HG03025 (cell line): Measurements from ENCODE around the gene MRM3.
"Not testable (repeated sequence)": the region's sequence is repeated elsewhere in the genome, so short reads cannot be mapped to it uniquely, and the experiment has no call there.

Source experiments
- ATAC-seq: cut with Tn5 transposase; IDR thresholded peaks from one replicate; pipeline ENCODE4 v1.9.1; 2021; ENCODE audit warnings: mild to moderate bottlenecking, moderate library complexity; ENCODE audit not compliant: unreplicated experiment, low FRiP score

Gene MRM3

DNA sequence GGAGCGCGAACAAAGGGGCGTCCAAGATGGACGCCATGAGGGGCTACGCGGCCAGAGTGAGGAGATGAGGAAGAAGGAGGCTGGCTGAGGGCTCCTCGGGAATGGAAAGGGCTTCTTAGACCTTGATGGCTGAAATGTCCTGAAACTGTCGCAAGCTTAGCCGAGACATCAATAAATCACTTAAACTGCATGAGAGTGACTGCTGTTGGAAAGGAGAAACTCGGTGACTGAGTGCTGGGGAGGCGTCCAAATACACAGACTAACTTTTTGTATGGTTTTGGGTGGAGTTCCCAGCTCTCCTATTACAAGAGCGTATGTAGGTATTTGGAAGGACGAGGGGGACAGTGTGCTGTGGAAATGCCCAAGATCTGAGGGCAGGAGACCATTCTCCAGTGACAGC lies 28.7 kb upstream of the MRM3 start:
- no peak for ATAC-seq

DNA sequence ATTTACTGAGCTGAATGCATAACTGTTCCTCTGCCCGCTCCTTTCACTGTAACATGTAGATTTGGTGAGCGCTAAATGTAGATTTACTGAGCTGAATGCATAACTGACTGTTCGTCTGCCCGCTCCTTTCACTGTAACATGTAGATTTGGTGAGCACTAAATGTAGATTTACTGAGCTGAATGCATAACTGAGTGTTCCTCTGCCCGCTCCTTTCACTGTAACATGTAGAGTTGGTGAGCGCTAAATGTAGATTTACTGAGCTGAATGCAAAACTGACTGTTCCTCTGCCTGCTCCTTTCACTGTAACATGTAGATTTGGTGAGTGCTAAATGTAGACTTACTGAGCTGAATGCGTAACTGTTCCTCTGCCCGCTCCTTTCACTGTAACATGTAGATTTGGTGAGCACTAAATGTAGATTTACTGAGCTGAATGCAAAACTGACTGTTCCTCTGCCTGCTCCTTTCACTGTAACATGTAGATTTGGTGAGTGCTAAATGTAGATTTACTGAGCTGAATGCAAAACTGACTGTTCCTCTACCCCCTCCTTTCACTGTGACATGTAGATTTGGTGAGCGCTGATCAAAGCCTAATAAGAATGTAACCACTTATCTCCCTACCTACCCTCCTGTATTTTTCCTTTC lies 26.7 kb upstream of the MRM3 start:
- not testable (repeated sequence) for ATAC-seq

DNA sequence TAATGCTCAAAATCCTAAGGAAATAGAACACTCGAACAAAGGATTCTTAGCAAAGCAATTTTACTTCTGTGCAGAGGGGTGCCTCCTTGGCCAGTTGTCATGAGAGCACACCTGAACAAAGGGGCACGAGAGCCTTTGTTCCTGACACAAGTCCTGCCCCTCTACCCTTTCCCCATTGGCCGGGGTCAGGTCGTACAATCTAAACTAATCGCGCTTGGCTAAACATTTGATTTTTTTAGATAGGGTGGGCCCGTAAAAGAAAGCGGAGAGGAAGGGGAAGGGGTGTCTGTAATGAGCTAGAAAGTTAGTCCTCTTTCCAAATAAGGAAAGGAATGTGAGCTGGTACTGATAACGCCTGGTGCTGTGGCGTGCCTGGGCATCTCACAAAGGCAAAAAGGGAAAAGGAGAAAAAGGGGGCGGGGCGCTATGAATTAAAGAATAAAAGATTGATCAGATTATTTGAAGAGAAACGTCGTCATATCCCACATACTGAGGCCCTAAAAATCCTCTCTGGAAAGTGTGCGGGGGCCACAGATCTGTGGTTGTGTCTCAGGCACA lies 26.1 kb upstream of the MRM3 start:
- ATAC-seq = not testable (repeated sequence)

DNA sequence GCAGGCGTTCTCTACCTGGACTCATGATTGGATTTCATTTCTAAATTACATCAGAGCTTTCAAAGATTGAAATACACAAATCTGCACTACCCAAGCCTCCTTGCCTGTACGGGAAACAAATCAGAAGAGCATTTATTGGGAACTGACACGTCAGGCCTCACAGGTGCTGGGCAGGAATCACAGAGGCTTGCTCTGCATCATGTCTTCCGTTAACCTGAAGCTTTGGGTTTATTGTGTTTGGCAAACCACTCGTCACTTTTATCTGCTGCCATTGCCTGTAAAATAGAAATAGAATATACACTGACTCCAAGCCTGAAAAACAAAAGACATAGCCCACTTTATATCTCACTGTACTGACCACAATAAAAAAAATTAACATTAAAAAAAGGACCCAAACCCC lies 22.2 kb upstream of the MRM3 start:
- no peak for ATAC-seq

DNA sequence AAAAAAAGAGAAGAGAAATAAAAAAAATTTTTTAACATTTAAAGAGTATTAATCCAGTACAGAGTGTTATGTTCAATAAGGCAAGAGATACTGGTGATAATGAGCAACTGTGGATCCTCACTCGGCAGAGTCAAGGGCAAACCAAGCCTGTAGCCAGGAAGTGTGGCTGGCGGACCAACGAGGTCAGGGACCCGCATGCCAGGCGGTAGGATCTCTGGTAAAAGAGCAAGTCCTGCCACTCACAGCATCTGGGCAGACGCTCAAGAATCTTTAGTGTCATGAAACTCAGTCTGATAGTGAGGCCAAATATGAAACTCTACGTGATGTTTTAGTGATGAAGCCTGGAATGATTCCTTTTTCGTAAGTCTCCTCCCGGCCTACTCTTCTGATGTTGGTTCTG lies 21.8 kb upstream of the MRM3 start:
- no peak for ATAC-seq

DNA sequence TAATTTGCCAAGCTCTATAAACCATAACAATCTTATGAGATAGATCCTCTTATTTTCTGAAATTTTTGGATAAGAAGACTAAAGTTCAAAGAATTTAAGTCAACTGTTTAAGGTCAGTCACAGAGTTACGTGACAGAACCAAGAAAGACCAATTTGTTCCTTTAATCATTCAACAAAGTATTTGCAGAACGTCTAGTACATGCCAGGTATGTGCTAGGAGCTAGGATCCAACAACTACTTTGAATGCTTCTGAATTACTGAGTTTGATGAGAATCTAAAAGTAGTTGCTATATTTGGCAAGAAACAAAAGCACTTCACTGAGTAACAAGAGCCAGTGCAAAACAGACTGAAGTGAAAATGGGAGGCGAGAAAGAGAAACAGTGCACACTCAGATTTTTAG lies 15.1 kb upstream of the MRM3 start:
- ATAC-seq = no peak

DNA sequence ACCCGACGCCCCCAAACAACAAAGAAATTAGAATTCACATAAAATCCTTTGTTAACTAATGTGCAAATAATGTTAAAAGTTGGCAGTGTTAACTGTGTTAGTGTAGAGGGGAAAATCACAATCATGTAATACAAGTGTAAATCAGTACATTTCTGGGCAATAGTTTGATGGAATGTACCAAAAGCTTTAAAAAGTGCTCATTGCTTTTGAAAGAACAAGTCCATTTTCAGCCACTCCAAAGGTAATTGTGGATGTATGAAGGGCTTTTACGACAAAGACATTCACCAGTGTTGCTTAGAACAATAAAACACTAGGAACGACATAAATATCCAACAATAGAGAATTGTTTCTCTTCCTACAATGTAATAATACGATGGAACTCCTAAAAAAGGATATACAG lies 9.1 kb upstream of the MRM3 start:
- no peak for ATAC-seq

DNA sequence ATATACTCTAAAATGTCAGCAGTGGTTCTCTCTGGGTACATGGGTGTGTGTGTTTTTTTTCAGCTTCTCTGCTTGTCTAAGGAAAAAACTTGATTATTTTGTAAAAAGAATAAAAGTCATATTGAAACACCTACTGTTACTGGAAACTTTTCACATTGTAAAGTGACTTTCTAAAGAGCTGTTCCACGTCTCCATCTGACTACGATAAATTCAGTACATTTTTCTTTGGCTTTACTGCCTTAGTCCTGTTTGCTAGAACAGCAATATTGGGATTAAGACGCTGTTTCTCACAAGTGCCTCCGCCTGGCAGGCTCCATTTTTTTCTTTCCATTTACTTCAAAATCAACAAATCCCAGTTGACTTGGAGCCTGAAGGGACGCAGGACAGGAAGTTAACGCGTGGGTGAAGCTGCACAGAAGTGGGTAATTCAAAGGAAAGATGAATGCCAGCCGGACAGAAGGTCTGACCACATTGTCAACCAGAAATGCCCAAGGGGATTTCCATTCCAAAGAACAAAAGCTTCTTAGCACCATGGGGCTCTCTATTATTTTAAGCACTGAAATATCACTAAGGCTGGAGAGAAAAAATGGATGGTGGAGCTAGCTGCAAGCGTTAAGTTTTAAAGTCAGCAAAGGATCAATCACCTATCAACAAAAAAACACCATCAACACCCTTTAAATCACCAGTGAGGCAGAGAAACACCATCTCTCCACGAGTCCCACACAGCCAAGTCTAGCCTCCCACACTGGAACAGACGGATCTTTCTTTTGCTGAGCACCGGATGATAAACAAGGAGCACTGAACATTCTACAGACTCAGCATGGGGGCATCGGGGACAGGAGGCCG lies 8.5 kb upstream of the MRM3 start:
- no peak for ATAC-seq

DNA sequence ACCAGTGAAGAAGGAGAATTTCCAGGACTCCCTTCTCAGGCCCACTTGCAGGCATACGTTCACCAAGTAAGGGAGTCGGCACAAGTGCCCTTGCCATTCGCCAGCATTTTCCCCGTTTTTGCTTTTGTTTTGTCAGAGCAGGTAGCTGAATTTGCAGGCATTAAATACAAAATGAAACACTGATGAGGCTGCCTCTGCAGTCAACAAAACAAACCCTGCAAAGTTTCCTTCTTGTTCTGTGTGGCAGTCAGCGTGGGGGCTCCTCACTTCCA lies 7.9 kb upstream of the MRM3 start:
- ATAC-seq = no peak

DNA sequence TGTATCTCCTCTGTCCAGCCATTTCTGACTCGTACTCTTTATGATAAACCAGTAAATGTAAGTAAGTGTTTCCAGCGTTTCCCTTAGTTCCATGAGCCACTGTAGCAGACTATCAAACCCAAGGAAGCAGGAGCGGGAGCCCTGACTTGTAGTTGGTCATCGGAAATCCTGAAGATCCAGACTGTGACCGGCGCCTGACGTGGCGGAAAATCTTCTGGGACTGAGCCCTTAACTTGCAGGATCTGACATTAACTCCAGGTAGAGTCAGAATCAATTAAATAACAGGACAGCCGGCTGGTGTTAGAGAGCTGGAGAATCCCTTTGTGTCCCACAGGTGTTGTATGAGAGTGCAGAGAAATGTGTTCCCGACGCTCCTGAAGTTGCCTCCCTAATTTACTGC lies 4.1 kb upstream of the MRM3 start:
- no peak for ATAC-seq

DNA sequence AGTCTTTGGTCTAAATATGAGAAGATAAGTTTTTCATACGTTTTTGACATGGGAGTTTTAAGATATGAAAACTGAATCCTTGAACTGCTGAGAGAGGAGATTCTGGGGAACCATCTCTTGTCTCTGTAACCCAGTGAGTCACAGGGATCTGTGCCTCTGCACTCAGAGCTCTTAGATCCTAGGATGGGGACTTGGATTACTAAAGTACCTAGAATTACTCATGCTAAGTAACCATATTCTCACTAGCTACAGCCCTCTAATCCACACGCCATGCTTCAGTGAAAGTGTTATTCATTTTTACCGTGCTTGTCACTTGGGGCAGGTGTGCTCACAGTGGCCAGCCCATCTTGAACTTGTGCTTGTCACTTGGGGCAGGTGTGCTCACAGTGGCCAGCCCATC lies 2.0 kb downstream of the MRM3 start:
- ATAC-seq = no peak

DNA sequence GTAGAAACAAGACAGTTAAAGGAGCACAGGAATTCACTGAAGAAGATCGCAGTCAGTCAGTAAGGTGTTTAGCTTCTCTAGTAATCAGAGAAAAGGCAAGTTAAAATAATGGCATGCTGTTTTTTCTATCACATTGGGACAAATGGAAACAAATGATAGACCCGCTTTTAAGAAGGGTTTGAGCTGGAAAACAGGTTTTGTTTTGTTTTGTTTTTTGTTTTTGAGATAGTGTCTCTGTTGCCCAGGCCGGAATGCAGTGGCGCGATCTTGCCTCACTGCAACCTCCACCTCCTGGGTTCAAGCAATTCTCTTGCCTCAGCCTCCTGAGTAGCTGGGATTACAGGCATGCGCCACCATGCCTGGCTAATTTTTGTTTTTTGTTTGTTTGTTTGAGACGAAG lies 3.7 kb downstream of the MRM3 start:
- not testable (repeated sequence) for ATAC-seq

DNA sequence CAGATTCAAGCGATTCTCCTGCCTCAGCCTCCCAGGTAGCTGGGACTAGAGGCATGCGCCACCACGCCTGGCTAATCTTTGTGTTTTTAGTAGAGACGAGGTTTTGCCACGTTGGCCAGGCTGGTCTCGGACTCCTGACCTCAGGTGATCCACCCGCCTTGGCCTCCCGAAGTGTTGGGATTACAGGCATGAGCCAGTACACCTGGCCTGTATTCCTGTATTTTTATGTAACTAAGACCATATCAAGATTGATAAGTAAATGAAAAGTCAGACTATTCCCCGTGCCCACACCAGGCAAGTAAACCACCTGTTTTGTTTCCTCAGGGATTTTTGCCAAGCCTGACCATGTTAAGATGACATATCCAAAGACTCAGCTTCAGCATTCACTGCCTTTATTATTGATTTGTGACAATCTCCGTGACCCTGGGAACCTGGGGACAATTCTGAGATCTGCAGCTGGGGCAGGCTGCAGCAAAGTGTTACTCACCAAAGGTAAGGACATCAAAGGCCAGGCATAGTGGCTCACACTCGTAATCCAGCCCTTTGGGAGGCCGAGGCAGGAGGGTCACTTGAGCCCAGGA lies 5.6 kb downstream of the MRM3 start:
- no peak for ATAC-seq

DNA sequence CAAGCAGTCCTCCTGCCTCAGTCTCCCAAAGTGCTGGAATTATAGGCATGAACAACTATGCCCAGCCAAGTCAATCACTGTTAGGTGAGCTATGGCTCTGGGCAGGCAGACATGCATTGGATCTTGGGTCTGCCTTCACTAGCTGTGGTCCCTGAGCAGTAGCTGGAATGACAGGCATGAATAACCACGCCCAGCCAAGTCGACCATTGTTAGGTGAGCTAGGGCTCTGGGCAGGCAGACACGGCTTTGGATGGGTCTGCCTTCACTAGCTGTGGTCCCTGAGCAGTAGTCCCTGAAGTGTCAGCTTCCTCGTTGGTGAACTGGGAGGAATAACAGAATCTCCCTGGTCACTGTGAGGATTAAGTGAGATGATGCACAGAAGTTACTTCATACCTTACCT lies 6.4 kb downstream of the MRM3 start:
- no peak for ATAC-seq

DNA sequence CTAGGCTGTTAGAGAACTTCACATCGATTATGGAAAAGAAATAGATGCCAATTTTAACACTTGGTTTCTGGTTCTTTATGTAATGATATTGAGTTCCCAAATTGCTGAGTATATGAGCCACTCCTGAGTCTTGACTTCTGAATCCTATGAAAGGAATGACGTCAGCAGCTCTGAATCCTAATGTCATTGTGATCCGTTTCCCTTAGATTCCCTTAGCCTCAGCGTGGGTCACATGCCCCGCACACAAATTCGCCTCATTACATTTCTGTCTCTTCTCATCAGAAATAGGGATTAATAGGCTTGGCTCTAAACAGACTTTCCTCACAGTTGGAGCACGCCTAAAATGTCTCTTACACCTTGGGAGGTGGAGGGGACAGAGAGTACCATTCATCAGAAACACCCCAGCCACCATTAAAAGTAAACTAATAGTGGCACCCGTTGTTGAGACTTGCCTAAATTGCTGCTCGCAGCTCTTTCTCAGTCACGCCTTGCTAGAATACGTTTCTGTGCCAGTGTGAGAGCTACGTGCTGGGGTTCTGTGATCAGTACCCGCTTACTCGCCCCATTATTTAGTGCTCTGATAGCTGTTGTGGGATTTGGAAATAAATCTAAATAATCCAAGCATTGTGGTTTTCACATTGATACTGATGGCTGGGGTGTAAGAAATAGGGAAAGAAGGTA lies 7.1 kb downstream of the MRM3 start:
- no peak for ATAC-seq

DNA sequence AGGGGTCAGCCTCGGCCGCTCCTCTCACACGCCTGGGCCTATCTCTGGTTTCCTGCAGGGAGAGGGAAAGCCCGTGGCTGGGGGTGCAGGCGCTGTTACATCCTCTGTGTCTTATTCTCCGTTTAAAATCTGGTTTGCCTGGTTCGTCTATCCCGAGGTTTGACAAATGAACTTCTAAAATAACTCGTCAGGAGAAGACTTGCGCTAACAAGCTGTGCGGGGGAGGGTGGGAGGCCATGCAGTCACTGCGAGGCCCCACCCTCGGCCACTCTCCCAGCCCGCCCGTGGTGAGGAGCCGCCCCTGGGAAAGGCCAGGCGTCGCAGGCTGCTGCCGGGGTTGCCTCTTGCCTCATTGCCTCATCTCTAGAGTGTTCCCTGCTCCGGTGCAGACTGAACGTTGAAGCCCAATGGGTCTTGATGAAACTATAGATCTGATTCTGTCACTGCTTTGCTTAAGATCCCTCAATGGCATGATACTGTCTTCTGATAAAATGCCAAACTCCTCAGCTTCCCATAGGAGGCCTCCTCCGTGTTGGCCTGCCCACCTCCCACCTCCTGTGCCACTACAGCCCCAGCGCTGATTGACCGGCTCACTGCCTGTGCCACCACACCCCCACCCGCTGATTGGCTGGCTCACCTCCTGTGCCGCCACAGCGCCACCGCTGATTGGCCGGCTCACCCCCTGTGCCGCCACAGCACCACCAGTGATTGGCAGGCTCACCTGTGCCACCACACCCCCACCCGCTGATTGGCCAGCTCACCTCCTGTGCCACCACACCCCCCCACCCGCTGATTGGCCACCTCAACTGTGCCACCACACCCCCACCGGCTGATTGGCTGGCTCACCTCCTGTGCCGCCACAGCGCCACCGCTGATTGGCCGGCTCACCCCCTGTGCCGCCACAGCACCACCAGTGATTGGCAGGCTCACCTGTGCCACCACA lies 8.0 kb downstream of the MRM3 start:
- not testable (repeated sequence) for ATAC-seq

DNA sequence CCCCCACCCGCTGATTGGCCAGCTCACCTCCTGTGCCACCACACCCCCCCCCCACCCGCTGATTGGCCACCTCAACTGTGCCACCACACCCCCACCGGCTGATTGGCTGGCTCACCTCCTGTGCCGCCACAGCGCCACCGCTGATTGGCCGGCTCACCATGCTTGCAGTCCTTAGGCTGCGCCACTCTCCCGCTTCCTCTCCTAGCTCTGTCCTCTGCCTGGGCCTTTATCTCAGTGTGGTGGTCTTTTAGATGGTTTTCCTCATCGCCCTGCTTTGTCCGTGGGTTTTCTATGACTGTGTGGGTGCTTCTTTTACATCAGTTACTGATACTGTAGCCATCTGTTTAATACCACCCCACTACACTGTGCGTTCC lies 8.7 kb downstream of the MRM3 start:
- ATAC-seq = not testable (repeated sequence)

DNA sequence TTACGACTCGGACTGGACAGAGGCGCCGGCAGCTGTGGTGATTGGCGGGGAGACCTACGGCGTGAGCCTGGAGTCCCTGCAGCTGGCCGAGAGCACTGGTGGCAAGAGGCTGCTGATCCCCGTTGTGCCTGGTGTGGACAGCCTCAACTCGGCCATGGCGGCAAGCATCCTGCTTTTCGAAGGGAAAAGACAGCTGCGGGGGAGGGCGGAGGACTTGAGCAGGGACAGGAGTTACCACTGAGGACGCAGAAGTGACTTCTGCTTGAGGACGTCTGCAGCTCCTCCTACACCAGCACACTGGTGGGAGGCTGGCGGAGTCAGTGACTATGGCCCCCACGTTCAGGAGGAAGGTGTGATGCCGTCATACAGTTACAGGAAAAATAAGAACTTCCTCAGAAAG lies 9.7 kb downstream of the MRM3 start:
- ATAC-seq = no peak

DNA sequence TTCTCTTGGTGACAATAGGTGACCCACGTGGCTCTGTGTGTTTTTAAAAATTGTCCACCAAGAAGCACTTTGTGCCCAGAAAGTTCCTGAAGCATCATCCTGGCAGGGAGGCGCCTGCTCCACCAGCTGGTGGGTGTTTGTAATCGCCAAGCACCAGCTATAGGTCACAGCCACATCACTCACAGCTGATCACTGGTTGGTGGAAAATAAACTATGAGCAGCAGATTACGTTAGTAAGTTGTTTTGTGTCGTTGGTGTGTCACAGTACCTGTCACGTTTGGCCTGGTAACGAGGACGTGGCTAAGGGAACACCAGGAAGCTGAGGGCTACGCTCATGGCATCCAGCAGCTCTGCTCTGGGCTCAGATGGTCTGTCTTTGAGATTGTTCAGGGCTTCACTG lies 10.1 kb downstream of the MRM3 start:
- ATAC-seq = no peak

DNA sequence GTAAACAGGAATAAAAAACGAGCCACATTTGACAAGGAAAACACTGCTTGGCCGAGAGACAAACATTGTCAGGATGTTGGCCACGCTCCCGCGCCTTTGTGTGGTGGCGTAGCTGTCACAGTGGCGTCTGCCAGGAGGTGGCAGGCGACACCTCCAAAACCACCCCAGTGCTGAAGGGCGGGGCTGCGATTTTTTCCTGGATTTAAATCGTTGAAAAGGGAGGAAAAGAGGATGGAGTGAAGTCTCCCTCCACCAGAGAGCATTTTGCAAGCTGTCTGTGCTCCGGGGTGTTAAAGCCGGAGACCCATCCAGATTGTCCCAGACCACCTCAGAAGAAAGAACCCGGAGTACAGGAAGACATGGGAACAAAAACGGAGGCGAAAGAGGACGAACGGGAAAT lies 12.7 kb downstream of the MRM3 start:
- no peak for ATAC-seq
